UCSD-AML1 (cell line): ENCODE results near the gene ZNF213.
"Not testable (repeated sequence)": the region's sequence is repeated elsewhere in the genome, so short reads cannot be mapped to it uniquely, and the experiment has no call there.

Experiments
- DNase-seq: peaks from one replicate; lab custom pipeline; 2025; ENCODE audit not compliant: unreplicated experiment; lab: John Stamatoyannopoulos, UW

The ZNF213 gene

DNA sequence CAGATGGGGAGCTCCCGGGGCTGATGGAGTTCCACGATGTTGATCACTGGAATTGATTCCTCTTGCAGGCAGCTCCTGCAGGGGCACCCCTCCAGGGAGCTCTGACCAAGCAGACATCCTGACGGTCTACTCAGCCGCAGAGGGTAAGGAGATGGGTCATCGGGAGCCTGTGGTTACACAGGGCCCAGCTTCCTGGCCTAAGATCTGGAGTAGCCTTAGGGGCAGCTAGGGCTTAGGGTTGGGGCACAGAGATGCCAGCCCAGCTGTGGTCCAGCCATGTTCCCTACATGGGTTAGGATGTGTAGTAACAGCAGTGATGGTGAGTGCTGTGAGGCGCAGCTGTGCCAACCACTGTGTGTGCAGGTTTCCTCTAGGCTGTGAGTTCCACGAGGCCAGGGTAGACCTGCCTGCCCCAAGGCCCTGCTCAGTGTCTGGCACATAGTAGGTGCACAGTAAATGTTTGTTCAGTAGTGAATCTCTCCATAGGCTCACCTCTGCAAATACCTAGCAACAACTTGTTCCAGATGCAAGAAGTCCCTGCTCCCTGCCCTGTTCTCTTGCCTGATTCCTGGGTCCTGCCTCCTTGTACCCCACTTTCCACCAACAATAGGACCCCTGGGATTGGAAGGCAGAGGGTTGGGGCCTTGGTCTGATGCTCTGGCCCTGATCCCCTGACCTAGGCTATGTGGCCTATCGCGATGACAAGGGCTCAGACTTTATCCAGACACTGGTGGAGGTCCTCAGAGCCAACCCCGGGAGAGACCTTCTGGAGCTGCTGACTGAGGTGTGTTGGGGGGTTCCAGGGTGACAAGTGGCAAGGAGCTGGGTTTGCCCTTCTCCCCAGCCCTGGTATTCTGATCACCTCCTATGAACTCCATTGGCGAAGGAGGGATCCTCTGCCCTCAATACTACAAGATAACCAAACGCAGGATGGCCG is 13.7 kb downstream of the ZNF213 start:
- no peak for DNase-seq

- no peak for DNase-seq
Measured at GRCh38 chr16:3149193-3149530, 14.3 kb downstream of the ZNF213 start.

GRCh38 chr16:3149630-3150345 is 15.0 kb downstream of the ZNF213 start:
- DNase-seq: peak; percentile 83

DNA sequence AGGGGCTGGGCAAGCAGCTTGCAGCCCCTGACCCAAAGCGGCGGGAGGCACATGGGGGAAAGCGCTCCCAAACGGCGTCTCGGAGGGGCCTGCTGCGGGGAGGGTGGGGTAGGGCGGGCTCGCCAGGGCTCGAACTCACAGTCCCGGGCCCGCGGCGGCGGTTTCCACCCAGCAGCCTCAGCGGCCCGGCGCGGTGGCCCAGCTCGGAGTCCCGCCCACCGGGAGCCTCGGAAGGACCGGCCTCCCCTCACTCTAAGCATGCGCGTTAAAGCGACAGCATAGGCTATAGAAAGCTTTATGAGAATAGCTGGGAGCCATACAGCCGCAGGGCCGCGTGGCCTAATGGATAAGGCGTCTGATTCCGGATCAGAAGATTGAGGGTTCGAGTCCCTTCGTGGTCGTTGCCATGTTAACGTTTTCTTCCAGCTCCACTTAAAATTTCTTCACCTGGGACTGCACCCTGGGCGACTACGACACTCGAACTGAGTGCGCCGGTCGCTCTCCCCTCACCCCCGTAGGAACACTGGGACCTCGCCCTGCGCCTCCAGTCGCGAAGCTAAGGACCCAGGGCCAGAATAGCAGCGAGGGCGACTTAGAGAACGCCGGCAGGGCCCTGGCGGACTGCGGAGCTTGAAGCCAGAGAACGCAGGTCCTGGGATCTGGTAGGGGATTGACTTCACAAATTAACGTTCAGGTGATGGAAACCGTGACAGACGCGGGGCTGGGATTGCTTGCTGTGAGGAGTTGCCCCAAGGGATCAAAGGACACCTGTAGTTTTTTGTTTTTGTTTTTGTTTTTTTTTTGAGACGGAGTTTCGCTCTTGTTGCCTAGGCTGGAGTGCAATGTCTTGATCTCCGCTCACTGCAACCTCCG is 15.8 kb downstream of the ZNF213 start:
- DNase-seq: peak; percentile 98

DNA sequence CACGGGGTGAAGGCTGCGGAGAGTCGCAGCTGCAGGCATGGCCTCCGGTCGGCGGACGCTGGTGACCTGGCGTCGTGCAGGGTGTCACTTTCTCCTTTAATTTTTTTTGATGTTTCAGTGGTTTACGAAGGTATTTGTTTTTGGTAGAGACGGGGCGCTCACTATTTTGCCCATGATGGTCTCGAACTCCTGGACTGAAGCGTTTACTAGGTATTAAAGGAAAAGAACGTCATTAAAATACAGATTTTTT is 17.1 kb downstream of the ZNF213 start:
- peak; percentile 53 for DNase-seq

DNA sequence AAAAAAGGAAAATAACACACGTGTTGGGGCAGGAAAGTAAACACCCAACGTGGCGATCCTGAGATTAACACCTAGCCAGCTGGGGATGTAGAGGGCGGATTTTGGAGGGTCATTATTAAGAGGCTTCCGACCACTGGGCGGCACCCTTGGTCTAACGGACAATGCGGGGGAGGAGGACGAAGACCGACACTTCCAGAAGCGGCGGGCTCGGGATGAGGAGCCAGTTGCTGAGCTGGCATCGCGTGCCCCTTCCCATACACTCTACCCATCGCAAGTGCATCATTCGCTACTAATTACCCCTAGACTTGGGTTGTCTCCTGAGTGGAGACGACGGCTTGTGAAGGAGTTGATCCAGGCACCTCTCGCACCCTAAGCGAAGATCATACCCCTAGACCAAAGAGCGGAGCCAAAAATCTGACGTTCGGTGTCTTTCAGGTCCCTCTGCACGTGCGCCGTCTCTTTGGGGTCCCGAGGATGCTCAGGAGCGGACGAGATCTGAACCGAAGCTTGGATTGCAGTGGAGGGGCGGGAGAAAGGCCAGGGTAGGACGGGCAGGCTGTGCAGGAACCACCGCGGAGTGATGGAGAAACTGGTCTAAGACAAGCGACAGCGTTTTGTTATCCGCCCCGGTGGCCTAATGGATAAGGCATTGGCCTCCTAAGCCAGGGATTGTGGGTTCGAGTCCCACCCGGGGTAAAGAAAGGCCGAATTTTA is 17.6 kb downstream of the ZNF213 start:
- peak; percentile 92 for DNase-seq

DNA sequence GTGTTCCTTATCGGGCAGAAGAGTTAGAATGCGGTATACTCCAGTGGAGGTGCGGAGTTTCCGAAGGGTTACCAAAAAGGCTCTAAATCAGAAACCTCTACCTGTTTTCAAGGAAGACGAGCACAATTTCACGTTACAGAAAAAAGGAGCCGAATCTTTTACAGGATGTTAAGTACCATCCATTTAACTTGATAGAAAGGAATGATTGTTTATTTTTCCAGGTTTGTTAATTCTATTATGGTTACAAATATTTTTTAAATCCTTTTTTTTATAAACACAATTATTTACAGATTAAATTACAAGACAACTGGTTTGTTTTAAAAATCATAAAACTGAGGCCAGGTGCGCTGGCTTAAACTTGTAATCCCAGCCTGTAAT is 18.2 kb downstream of the ZNF213 start:
- no peak for DNase-seq

- DNase-seq: no peak
Measured at GRCh38 chr16:3155181-3155580, 20.4 kb downstream of the ZNF213 start.

DNA sequence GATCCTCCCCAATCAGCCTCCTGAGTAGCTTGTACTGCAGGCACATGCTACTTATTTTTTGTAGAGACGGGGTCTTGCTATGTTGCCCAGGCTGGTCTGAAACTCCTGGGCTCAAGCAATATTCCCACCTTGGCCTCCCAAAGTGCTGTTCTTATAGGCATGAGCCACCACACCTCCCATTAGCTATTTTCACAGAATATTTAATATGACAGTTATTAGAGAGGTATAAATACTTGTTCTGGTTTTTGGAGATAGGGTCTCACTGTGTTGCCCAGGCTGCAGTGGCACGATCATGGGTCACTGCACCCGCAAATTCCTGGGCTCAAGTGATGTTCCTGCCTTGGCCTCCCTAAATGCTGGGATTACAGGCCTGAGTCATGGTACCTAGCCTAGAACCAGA is 21.1 kb downstream of the ZNF213 start:
- DNase-seq: no peak

GRCh38 chr16:3157229-3158025 is 22.6 kb downstream of the ZNF213 start:
- peak; percentile 90 for DNase-seq

DNA sequence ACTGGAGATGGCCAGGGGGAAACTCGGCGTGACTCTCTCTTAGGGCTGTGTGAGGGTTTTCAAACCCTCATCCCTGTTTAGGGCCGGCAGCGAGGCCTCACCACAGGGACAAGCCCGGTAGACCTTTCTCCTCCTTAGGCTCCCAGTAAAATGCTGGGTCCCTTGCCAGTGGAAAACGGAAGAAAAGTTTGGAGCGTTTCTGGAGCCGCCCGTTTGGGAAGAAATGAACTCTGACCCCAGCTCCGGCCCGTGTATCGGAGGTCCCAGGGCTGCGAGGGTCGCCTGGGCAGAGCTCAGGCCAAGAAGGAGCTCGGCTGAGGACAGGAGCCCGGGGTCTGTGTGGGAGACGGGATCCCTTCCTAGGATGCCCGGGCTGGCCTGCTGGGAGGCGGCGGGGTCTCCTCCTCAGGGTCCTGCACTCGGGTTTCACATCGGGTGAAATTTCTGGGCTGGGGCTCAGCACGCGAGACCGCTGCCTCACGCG is 23.2 kb downstream of the ZNF213 start:
- DNase-seq: peak; percentile 60

- DNase-seq: peak; percentile 91
Measured at GRCh38 chr16:3158510-3159314, 23.9 kb downstream of the ZNF213 start.

DNA sequence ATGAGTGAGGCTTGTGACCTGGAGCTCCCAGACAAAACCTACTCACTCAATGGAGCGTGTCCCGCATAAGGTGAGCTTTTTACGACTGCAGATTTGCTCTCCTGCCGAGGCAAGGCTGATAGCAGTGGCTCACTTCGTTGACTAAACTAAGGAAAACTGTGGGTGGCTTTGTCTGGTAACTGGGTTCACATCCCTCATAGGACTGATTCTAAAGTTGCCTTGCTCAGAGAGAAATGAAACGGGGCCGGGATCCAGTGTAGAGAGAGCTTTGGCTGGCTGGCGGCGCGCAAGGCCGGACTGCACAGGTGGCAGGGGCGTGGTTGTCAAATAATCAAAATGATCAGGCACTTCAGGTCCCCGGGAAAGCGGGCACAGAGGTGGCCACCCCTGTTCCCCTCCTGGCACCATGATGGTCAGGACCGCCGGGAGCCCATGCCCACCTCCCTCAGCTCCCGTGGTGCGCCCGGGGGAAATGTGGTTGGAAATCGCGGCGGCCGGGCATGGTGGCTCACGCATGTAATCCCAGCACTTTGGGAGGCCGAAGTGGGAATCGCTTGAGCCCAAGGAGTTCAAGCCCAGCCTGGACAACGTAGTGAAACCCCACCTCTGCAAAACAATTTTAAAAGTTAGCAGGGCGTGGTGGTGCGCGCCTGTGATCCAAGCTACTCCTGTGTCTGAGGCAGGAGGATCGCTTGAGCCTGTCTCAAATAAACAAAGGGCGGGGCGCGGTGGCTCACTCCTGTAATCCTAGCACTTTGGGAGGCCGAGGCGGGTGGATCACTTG is 26.6 kb downstream of the ZNF213 start:
- no peak for DNase-seq

GRCh38 chr16:3164121-3164991 is 29.5 kb downstream of the ZNF213 start:
- DNase-seq: no peak

DNA sequence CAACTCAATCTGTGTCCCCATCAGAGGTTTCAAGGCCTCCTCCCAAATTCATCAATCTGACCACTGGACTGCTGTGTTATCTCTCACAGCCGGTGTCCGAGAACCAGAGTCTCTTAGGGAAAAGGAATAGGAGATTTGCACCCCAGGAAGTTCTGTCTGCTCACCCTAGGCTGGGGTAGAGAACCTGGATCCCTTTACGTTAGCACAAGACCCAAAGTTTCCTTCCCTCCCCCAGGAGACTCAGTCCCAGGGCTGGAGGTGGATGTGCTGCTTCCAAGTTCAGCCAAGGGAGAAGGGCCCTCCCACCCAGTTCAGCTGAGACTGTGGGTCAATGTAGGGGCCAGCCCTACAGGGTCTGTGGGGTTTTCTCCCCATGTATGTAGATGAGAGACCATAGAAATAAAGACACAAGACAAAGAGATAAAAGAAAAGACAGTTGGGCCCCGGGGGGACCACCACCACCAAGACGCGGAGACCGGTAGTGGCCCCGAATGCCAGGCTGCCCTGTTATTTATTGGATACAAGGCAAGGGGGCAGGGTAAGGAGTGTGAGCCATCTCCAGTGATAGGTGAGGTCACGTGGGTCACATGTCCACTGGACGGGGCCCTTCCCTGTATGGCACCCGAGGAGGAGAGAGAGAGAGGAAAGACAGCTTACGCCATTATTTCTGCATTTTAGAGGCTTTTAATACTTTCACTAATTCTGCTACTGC is 30.4 kb downstream of the ZNF213 start:
- DNase-seq: no peak

- DNase-seq: no peak
Measured at GRCh38 chr16:3166505-3166886, 31.7 kb downstream of the ZNF213 start.

DNA sequence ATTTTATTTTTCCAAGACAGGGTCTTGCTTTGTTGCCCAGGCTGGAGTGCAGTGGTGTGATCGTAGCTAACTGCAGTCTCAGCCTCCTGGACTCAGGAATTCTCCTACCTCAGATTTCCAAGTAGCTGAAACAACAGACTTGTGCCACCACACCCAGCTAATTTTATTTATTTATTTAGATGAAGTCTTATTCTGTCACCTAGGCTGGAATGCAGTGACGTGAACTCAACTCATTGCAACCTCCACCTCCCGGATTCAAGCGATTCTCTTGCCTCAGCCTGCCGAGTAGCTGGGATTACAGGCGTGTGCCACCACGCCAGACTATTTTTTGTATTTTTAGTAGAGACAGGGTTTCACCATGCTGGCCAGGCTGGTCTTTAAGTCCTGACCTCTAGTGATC is 33.9 kb downstream of the ZNF213 start:
- DNase-seq: not testable (repeated sequence)
